Ovary (tissue), 9 donors: ENCODE results near the gene GDF11. TPM values are rescaled to one million over a fixed set of nuclear protein-coding genes. Genes with fewer than 3 reads are reported as not detected.

Source experiments
- DNase-seq, 5 donors: peaks; one replicate each; pipeline ENCODE4 v3.0.0-alpha.2; 2019 to 2020
- H3K27ac ChIP-seq, 2 donors: fragments of 200-600 bp; one replicate each; pipeline versions ENCODE4 v1.5.1 to v1.8.0; 2019 to 2022
- H3K27me3 ChIP-seq: fragments of 200-600 bp; one replicate; pipeline ENCODE4 v1.8.0; 2022
- H3K36me3 ChIP-seq: fragments of 200-600 bp; sonication (generic); one replicate; pipeline ENCODE4 v1.5.1; 2019
- H3K4me1 ChIP-seq: one replicate; pipeline ENCODE4 v1.8.1; 2013; ENCODE audit warnings: mild to moderate bottlenecking, moderate library complexity; ENCODE audit not compliant: insufficient read depth
- H3K4me3 ChIP-seq: fragments of 200-600 bp; sonication (generic); one replicate; pipeline ENCODE4 v1.5.1; 2017
- H3K9me3 ChIP-seq, 2 donors: fragments of 200-600 bp in 1 of 2; sonication (generic) in 1 of 2; one replicate each; pipeline versions ENCODE4 v1.5.1 to v1.8.1; 2013 to 2019; ENCODE audit warnings: mild to moderate bottlenecking in 1 of 2, moderate library complexity in 1 of 2
- EP300 ChIP-seq: sonication (generic); formaldehyde crosslinking; IDR thresholded peaks from one replicate; pipeline ENCODE4 v1.6.1; 2017; ENCODE audit warnings: antibody characterized with exemption
- POLR2A ChIP-seq: fragments of 450-650 bp; IDR thresholded peaks from one replicate; pipeline ENCODE4 v1.6.1; 2017; ENCODE audit warnings: antibody characterized with exemption, mild to moderate bottlenecking, moderate library complexity
- WGBS, 3 donors: extraction: QIAGEN DNeasy Blood & Tissue Kit in 1 of 3; methylation state at CpG; one replicate each; pipeline versions ENCODE4 v1.1.5 to v1.1.7; 2013 to 2017; 5-methylcytosine and 5-hydroxymethylcytosine counted together
- intact Hi-C, 4 donors: fragments of 100-400 bp; cut with DNase I; formaldehyde crosslinking; loops; one replicate each; pipeline versions ENCODE4 v1.11.0 to v1.15.1; 2022 to 2023
- polyA plus RNA-seq, 2 donors: library from polyadenylated mRNA; stranded (reverse); fragments of 200-250 nt in 1 of 2; fragments of 350-450 nt in 1 of 2; fragmentation: Illumina TruSeq in 1 of 2; extraction: RNeasy Lipid Tissue Mini Kit (QIAGEN cat#74804) in 1 of 2; gene quantifications; one replicate each; pipeline ENCODE4 v1.2.3, GENCODE V29; 2013 to 2014
- total RNA-seq, 7 donors: library from RNA; depleted of rRNA in 2 of 7; stranded (reverse); fragments of >200 nt in 2 of 7; fragmentation: NEBNext Ultra II Directional in 3 of 7; extraction: Animal tissue kit (Norgen Biotek cat#: 25700) in 3 of 7; gene quantifications; one replicate each; pipeline versions ENCODE4 v1.1.0 to v1.2.4, GENCODE V29; 2016 to 2023
- TF ChIP-seq, protein P1 (sequence below), 3 donors: fragments of 450-650 bp in 2 of 3; fragments of 200-600 bp in 1 of 3; IDR thresholded peaks; one replicate each; pipeline versions ENCODE4 v1.5.1 to v1.8.0; 2016 to 2022; ENCODE audit warnings: antibody characterized with exemption in 3 of 3, mild to moderate bottlenecking in 1 of 3
- donor health status: DM: no; HTN: no; CAD: no; lungs with moderate emphysema.
- donor health status: DM: no; HTN: no; CAD: no.
- donor health status: Bipolar disorder and iron deficiency.
- donor health status: DM: yes; HTN: yes; CAD: no.
- donor health status: DM: no; HTN: no; CAD: no.
- donor health status: DM: yes; HTN: yes; CAD: no.

Gene GDF11
- total and polyA plus RNA-seq, 9 donors: 2.2 to 27.7 (median 9.8) TPM

- peaks cover 12% of the 10 kb centered on the region for H3K4me1 ChIP-seq
- H3K27ac ChIP-seq: peak overlapping the region; percentile 58 to 69
- DNase-seq: peak; percentile 49 to 78 (median 65)
- intact Hi-C loops: loop anchor here (5.0 to 10.0 kb wide), 5 partner anchors 51 to 301 kb away; partner anchors contain the start of genes DGKA (in 1 of the 4) and RPS26 (in 1 of the 4)
- H3K27me3 ChIP-seq: no peaks in the 10 kb centered on the region
- H3K4me3 ChIP-seq: peak overlapping the region; percentile 75
- 0 to 1% (median 0%) methylated on average over 39 to 73 of the region's 73 CpGs for WGBS, 3 donors
- TF ChIP-seq EP300: no peak
- TF ChIP-seq, protein P1, sequence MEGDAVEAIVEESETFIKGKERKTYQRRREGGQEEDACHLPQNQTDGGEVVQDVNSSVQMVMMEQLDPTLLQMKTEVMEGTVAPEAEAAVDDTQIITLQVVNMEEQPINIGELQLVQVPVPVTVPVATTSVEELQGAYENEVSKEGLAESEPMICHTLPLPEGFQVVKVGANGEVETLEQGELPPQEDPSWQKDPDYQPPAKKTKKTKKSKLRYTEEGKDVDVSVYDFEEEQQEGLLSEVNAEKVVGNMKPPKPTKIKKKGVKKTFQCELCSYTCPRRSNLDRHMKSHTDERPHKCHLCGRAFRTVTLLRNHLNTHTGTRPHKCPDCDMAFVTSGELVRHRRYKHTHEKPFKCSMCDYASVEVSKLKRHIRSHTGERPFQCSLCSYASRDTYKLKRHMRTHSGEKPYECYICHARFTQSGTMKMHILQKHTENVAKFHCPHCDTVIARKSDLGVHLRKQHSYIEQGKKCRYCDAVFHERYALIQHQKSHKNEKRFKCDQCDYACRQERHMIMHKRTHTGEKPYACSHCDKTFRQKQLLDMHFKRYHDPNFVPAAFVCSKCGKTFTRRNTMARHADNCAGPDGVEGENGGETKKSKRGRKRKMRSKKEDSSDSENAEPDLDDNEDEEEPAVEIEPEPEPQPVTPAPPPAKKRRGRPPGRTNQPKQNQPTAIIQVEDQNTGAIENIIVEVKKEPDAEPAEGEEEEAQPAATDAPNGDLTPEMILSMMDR (IDR thresholded peaks at IDR 0.05): no peak
- TF ChIP-seq POLR2A: no peak
- no peaks in the 10 kb centered on the region for H3K9me3 ChIP-seq
- H3K36me3 ChIP-seq: no peaks in the 10 kb centered on the region
Measured at GRCh38 chr12:55743406-55744339, 751 bp downstream of the GDF11 start.

- intact Hi-C loops: loop anchor here (5.0 to 10.0 kb wide), 6 partner anchors 50 to 300 kb away; partner anchors contain the start of genes DGKA (in 1 of the 4), ORMDL2 (in 1 of the 4), RPS26 (in 1 of the 4) and SARNP (in 1 of the 4)
- H3K9me3 ChIP-seq: no peaks in the 10 kb centered on the region
- TF ChIP-seq, protein P1 (IDR thresholded peaks at IDR 0.05): no peak
- TF ChIP-seq EP300 (no peak), POLR2A (no peak)
- DNase-seq: no peak
- H3K36me3 ChIP-seq: no peaks in the 10 kb centered on the region
- 8 to 12% (median 11%) methylated on average over 11 of the region's 11 CpGs for WGBS, 3 donors
- H3K4me1 ChIP-seq: peaks cover 12% of the 10 kb centered on the region
- H3K4me3 ChIP-seq: peak overlapping the region; percentile 75
- no peaks in the 10 kb centered on the region for H3K27me3 ChIP-seq
- H3K27ac ChIP-seq: peak overlapping the region in 1 of 2 donors; percentile 69
Measured at GRCh38 chr12:55744340-55745030, 1.6 kb downstream of the GDF11 start.

GRCh38 chr12:55745361-55746173, 2.6 kb downstream of the GDF11 start:
- Histone ChIP-seq H3K36me3 (no peaks in the 10 kb centered on the region), H3K4me1 (peaks cover 12% of the 10 kb centered on the region), H3K9me3 (no peaks in the 10 kb centered on the region), H3K27me3 (no peaks in the 10 kb centered on the region), H3K27ac (peak overlapping the region; percentile 3 to 57), H3K4me3 (no peak overlapping the region)
- WGBS, 3 donors: 8 to 12% (median 11%) methylated on average over 13 of the region's 13 CpGs
- TF ChIP-seq, protein P1 (IDR thresholded peaks at IDR 0.05): no peak
- no peak for TF ChIP-seq EP300
- TF ChIP-seq POLR2A: no peak
- peak; percentile 60 to 68 (median 64) for DNase-seq
- intact Hi-C loops: loop anchor here in 3 of 4 donors (5.0 to 10.0 kb wide), 4 partner anchors 49 to 299 kb away; partner anchors contain the start of genes ORMDL2 (in 1 of the 3), RPS26 (in 1 of the 3) and SARNP (in 1 of the 3)
